HAP-1 (cell line): ENCODE data around the gene POLR2B.

Source experiments
- DNase-seq, 2 experiments: peaks; one replicate each; pipeline ENCODE4 v3.0.0-alpha.2; 2016 to 2020; ENCODE audit warnings: low spot score in 2 of 2
- H3K27me3 ChIP-seq: fragments of 250-450 bp; sonication (Bioruptor Pico); 2 replicates; pipeline ENCODE4 v1.5.1; 2020; ENCODE audit warnings: low read depth, mild to moderate bottlenecking, moderate library complexity
- H3K36me3 ChIP-seq: fragments of 250-450 bp; sonication (Bioruptor Pico); replicated peaks from 2 replicates; pipeline ENCODE4 v1.5.1; 2020; ENCODE audit warnings: mild to moderate bottlenecking
- H3K4me1 ChIP-seq: fragments of 250-450 bp; sonication (Bioruptor Pico); 2 replicates; pipeline ENCODE4 v1.5.1; 2020; ENCODE audit warnings: mild to moderate bottlenecking
- H3K4me3 ChIP-seq: fragments of 250-450 bp; sonication (Bioruptor Pico); 2 replicates; pipeline ENCODE4 v1.5.1; 2020; ENCODE audit warnings: mild to moderate bottlenecking, moderate library complexity
- H3K9me3 ChIP-seq: fragments of 250-450 bp; sonication (Bioruptor Pico); 2 replicates; pipeline ENCODE4 v1.5.1; 2020; ENCODE audit warnings: mild to moderate bottlenecking, moderate library complexity
- in situ Hi-C: fragments of 300-500 bp; cut with MboI; formaldehyde crosslinking; loops from 3 replicates; pipeline ENCODE4 v1.14.3; 2020; ENCODE audit warnings: low sequenced_read_pairs, inconsistent platforms, mixed read lengths

The POLR2B gene

GRCh38 chr4:56972809-56973208, 5.9 kb upstream of the POLR2B start:
- no peak for DNase-seq
- no peaks in the 10 kb centered on the region; the same call in 1 of the 2 replicates for H3K4me1 ChIP-seq
- no peaks in the 10 kb centered on the region for H3K27me3 ChIP-seq
- in situ Hi-C loops, result no loop called here
- H3K4me3 ChIP-seq, result no peak overlapping the region
- peaks cover 64% of the 10 kb centered on the region for H3K36me3 ChIP-seq
- H3K9me3 ChIP-seq, result peaks cover 2% of the 10 kb centered on the region

- in situ Hi-C loops, result no loop called here
- no peak for DNase-seq
- Histone ChIP-seq H3K9me3 (peaks cover 2% of the 10 kb centered on the region), H3K36me3 (peaks cover 59% of the 10 kb centered on the region), H3K27me3 (no peaks in the 10 kb centered on the region), H3K4me1 (no peaks in the 10 kb centered on the region; the same call in 1 of the 2 replicates), H3K4me3 (no peak overlapping the region)
These were observed 5.4 kb upstream of the POLR2B start for GRCh38 chr4:56973336-56973735.

- H3K4me3 ChIP-seq, result peak overlapping the region; percentile 96
- peaks cover 8% of the 10 kb centered on the region for H3K4me1 ChIP-seq
- DNase-seq, result peak in 1 of 2 experiments; percentile 29
- H3K9me3 ChIP-seq, result peaks cover 2% of the 10 kb centered on the region
- in situ Hi-C loops, result no loop called here
- peaks cover 33% of the 10 kb centered on the region for H3K36me3 ChIP-seq
- H3K27me3 ChIP-seq, result no peaks in the 10 kb centered on the region
These were observed 2.3 kb upstream of the POLR2B start for GRCh38 chr4:56976283-56976836.

- Histone ChIP-seq H3K4me1 (peaks cover 8% of the 10 kb centered on the region), H3K36me3 (peaks cover 29% of the 10 kb centered on the region), H3K27me3 (no peaks in the 10 kb centered on the region), H3K4me3 (peak overlapping the region; percentile 96), H3K9me3 (peaks cover 2% of the 10 kb centered on the region)
- in situ Hi-C loops, result no loop called here
- peak in 1 of 2 experiments; percentile 47 for DNase-seq
These were observed 1.8 kb upstream of the POLR2B start for GRCh38 chr4:56976837-56977320.

- H3K4me1 ChIP-seq, result peaks cover 8% of the 10 kb centered on the region
- peak within 1 kb of the TSS; percentile 96 for H3K4me3 ChIP-seq
- H3K36me3 ChIP-seq, result peaks cover 23% of the 10 kb centered on the region
- H3K9me3 ChIP-seq, result peaks cover 2% of the 10 kb centered on the region
- peak; percentile 95 to 97 for DNase-seq
- no peaks in the 10 kb centered on the region for H3K27me3 ChIP-seq
- in situ Hi-C loops, result no loop called here
These were observed 1.2 kb upstream of the POLR2B start, which contains the start of gene NOA1 for GRCh38 chr4:56977321-56978012. Gene NOA1 (minus strand): TSS chr4:56977606. CDS start chr4:56977585, 21 bp downstream.

GRCh38 chr4:56979421-56980072, 851 bp downstream of the POLR2B start:
- peaks cover 8% of the 10 kb centered on the region for H3K4me1 ChIP-seq

GRCh38 chr4:56981795-56982201, 3.1 kb downstream of the POLR2B start:
- Histone ChIP-seq H3K9me3 (no peaks in the 10 kb centered on the region), H3K36me3 (peaks cover 15% of the 10 kb centered on the region), H3K4me3 (no peak overlapping the region), H3K4me1 (peaks cover 8% of the 10 kb centered on the region), H3K27me3 (no peaks in the 10 kb centered on the region)
- DNase-seq, result no peak
- in situ Hi-C loops, result no loop called here

More at GRCh38 chr4:56979421-56980072, 851 bp downstream of the POLR2B start:
- H3K27me3 ChIP-seq, result no peaks in the 10 kb centered on the region
- H3K36me3 ChIP-seq, result peaks cover 5% of the 10 kb centered on the region
- peak in 1 of 2 experiments; percentile 64 for DNase-seq
- in situ Hi-C loops, result no loop called here
- H3K9me3 ChIP-seq, result no peaks in the 10 kb centered on the region
- H3K4me3 ChIP-seq, result peak overlapping the region; percentile 96

- Histone ChIP-seq H3K4me1 (no peaks in the 10 kb centered on the region), H3K9me3 (no peaks in the 10 kb centered on the region), H3K4me3 (no peak overlapping the region), H3K36me3 (peaks cover 58% of the 10 kb centered on the region), H3K27me3 (no peaks in the 10 kb centered on the region)
- in situ Hi-C loops, result no loop called here
- no peak for DNase-seq
These were observed 7.5 kb downstream of the POLR2B start for GRCh38 chr4:56986192-56986591.

GRCh38 chr4:56986952-56987351, 8.3 kb downstream of the POLR2B start:
- Histone ChIP-seq H3K9me3 (no peaks in the 10 kb centered on the region), H3K4me1 (no peaks in the 10 kb centered on the region), H3K27me3 (no peaks in the 10 kb centered on the region), H3K36me3 (peaks cover 65% of the 10 kb centered on the region), H3K4me3 (no peak overlapping the region)
- in situ Hi-C loops, result no loop called here
- DNase-seq, result no peak

- no peaks in the 10 kb centered on the region for H3K27me3 ChIP-seq
- no peak overlapping the region for H3K4me3 ChIP-seq
- H3K36me3 ChIP-seq, result peaks cover 87% of the 10 kb centered on the region
- H3K9me3 ChIP-seq, result no peaks in the 10 kb centered on the region
- no peak for DNase-seq
- H3K4me1 ChIP-seq, result no peaks in the 10 kb centered on the region
- in situ Hi-C loops, result no loop called here
These were observed 11.6 kb downstream of the POLR2B start for GRCh38 chr4:56990109-56990905.

GRCh38 chr4:56995525-56995924, 16.8 kb downstream of the POLR2B start:
- no peaks in the 10 kb centered on the region for H3K9me3 ChIP-seq
- no peak overlapping the region for H3K4me3 ChIP-seq
- H3K4me1 ChIP-seq, result no peaks in the 10 kb centered on the region
- in situ Hi-C loops, result no loop called here
- H3K36me3 ChIP-seq, result peaks cover 85% of the 10 kb centered on the region
- no peaks in the 10 kb centered on the region for H3K27me3 ChIP-seq
- DNase-seq, result no peak

- Histone ChIP-seq H3K4me3 (no peak overlapping the region), H3K4me1 (no peaks in the 10 kb centered on the region), H3K36me3 (peaks cover 81% of the 10 kb centered on the region), H3K9me3 (no peaks in the 10 kb centered on the region), H3K27me3 (no peaks in the 10 kb centered on the region)
- DNase-seq, result no peak
- in situ Hi-C loops, result no loop called here
These were observed 21.1 kb downstream of the POLR2B start for GRCh38 chr4:56999751-57000150.

GRCh38 chr4:57013543-57014120, 34.9 kb downstream of the POLR2B start:
- peaks cover 71% of the 10 kb centered on the region for H3K36me3 ChIP-seq

More at GRCh38 chr4:57013543-57014120, 34.9 kb downstream of the POLR2B start:
- no peak for DNase-seq
- no peaks in the 10 kb centered on the region for H3K4me1 ChIP-seq
- H3K9me3 ChIP-seq, result no peaks in the 10 kb centered on the region
- in situ Hi-C loops, result no loop called here
- no peaks in the 10 kb centered on the region for H3K27me3 ChIP-seq
- no peak overlapping the region for H3K4me3 ChIP-seq
